PC-3 (cell line): Measurements from ENCODE around the gene TXNDC2.

Source experiments
- EZH2 ChIP-seq: fragments of 300-600 bp; sonication (generic); IDR thresholded peaks from one replicate; pipeline ENCODE4 v1.6.1; 2017; ENCODE audit warnings: antibody characterized with exemption, mild to moderate bottlenecking, low read length; ENCODE audit not compliant: unreplicated experiment
- TF ChIP-seq, protein P1 (sequence below): fragments of 300-600 bp; sonication (generic); conservative IDR thresholded peaks from 2 replicates; pipeline ENCODE4 v1.5.1; 2017; ENCODE audit warnings: antibody characterized with exemption, low read depth, mild to moderate bottlenecking, low read length

DNA sequence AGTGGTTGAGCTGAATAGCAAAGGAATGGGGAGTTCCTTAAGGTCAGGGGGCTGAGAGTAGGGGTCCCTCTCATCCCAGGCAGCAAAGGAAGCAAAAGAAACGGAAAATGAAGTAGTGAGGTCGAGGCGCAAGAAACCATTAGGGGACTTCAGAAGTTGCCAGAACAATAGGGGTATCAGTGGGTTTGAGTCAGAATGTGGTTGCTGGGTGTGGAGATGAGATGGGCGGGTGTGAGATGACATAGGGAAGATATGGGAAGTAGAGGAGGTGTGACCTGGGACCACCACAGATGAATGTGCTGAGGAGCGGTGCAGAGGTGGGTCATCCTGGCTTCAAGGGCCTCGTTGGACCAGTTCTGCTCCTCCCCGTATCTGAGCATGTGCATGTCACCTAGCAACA, 14.9 kb downstream of the TXNDC2 start:
- TF ChIP-seq, protein P1, sequence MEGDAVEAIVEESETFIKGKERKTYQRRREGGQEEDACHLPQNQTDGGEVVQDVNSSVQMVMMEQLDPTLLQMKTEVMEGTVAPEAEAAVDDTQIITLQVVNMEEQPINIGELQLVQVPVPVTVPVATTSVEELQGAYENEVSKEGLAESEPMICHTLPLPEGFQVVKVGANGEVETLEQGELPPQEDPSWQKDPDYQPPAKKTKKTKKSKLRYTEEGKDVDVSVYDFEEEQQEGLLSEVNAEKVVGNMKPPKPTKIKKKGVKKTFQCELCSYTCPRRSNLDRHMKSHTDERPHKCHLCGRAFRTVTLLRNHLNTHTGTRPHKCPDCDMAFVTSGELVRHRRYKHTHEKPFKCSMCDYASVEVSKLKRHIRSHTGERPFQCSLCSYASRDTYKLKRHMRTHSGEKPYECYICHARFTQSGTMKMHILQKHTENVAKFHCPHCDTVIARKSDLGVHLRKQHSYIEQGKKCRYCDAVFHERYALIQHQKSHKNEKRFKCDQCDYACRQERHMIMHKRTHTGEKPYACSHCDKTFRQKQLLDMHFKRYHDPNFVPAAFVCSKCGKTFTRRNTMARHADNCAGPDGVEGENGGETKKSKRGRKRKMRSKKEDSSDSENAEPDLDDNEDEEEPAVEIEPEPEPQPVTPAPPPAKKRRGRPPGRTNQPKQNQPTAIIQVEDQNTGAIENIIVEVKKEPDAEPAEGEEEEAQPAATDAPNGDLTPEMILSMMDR: no peak
- TF ChIP-seq EZH2: no peak
